H1 (cell line): ENCODE results near the gene MC4R. TPM values are rescaled to one million over a fixed set of nuclear protein-coding genes. Genes with fewer than 3 reads are reported as not detected.

ENCODE experiments used
- CBX8 ChIP-seq: fragments of 300-800, 300-1000 bp; sonication (generic); IDR thresholded peaks from 2 replicates; pipeline ENCODE4 v1.7.1; 2016; ENCODE audit warnings: low read depth, low read length, borderline replicate concordance
- FOSL1 ChIP-seq: IDR thresholded peaks from 2 replicates; pipeline ENCODE4 v1.6.1; 2011; ENCODE audit warnings: mild to moderate bottlenecking, low read depth, low read length, moderate library complexity; ENCODE audit not compliant: insufficient read depth
- RBBP5 ChIP-seq: IDR thresholded peaks from 2 replicates; pipeline ENCODE4 v1.7.1; 2012; ENCODE audit warnings: low read depth, mild to moderate bottlenecking, inconsistent platforms, low read length, moderate library complexity, borderline replicate concordance
- polyA plus RNA-seq, 7 experiments: library from polyadenylated mRNA; depleted of rRNA in 3 of 7; stranded (reverse) in 5 of 7; unstranded in 2 of 7; fragments of >200 nt in 5 of 7; fragments of 200-250 nt in 2 of 7; gene quantifications; 1 replicate in 5 of 7; 2 replicates in 1 of 7; 4 replicates in 1 of 7; pipeline versions ENCODE4 v1.2.1 to v1.2.3, GENCODE V29; 2011 to 2013; ENCODE audit warnings: missing spikeins in 2 of 7, mixed read lengths in 2 of 7
- total RNA-seq: library from RNA; stranded (reverse); fragmentation: NEBNext Ultra II Directional; extraction: Animal tissue kit (Norgen Biotek cat#: 25700); gene quantifications from 2 replicates; pipeline ENCODE4 v1.2.1, GENCODE V29; 2021

The MC4R gene
- total and polyA plus RNA-seq, 2 of the 8 experiments (the other 6 are each of a cell fraction or from before 2014, with no cell fraction given) = 0.11 TPM; not detected in 1

GRCh38 chr18:60391571-60392226, 19.1 kb upstream of the MC4R start (continued):
- TF ChIP-seq FOSL1 = no peak
- TF ChIP-seq RBBP5 = no peak
- no peak for TF ChIP-seq CBX8
